ENCODE data around the gene HSPB8.

The HSPB8 gene

DNA sequence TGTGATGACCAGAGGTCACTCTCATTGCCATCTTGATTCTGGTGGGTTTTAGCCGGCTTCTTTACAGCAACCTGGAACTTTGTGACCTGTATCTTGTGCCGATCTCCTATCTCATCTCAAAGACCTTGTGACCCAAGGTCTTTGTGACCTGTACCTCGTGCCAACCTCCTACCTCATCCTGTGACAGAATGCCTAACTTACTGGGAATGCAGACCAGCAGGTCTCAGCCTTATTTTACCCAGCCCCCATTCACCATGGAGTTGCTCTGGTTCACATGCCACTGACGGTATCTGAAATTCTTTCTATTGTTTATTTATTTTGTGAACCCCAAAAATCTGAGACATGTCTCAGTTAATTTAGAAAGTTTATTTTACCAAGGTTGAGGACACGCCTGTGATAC is 7.4 kb upstream of the HSPB8 start:
- no peak for DNase-seq (ENCODE audit: low spot score)

DNA sequence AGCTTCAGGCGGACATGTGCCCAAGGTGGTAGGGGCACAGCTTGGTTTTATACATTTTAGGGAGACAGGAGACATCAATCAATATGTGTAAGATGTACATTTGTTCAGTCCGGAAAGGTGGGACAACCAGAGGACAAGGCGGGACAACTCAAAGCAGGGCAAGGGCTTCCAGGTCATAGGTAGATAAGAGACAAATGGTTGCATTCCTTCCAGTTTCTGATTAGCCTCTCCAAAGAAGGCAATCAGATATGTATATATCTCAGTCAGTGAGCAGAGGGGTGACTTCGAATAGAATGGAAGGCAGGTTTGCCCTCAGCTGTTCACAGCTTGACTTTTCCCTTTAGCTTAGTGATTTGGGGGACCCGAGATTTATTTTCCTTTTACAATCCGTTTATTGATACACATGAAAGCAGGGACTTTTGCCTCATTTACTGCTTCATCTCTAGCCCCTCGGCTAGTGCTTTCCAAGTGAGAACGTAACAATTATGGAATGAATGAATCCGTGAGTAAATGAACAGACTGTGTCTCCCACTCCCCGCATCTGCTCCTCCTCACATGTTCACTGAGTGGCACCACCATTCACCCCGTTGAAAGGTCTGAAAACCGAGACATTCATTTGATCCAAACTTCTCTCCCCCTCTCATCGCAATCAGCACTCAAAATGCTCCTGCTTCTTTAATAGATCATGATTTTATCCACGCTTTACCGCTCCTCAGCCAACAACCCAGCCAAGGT is 6.9 kb upstream of the HSPB8 start:
- DNase-seq (ENCODE audit: low spot score) = no peak

DNA sequence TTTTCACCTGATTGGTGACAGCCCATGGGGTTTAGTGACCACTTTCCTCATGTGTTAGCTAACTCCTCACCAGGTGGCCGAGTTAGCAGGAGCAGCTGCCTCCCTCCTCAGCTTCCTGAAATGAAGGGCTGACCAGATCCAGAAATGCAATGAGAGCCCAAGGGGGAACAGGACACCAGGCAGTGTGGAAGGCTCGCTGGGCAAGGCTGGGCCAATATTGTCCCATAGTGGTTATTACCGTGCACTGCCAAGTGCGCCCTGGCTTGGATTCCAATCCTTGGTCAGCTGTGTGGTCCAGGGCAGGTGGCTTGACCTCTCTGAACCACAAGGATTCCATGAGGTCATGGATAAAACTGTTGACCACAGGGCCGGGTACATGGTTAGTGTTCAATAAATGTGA is 3.6 kb upstream of the HSPB8 start:
- no peak for DNase-seq (ENCODE audit: low spot score)

DNA sequence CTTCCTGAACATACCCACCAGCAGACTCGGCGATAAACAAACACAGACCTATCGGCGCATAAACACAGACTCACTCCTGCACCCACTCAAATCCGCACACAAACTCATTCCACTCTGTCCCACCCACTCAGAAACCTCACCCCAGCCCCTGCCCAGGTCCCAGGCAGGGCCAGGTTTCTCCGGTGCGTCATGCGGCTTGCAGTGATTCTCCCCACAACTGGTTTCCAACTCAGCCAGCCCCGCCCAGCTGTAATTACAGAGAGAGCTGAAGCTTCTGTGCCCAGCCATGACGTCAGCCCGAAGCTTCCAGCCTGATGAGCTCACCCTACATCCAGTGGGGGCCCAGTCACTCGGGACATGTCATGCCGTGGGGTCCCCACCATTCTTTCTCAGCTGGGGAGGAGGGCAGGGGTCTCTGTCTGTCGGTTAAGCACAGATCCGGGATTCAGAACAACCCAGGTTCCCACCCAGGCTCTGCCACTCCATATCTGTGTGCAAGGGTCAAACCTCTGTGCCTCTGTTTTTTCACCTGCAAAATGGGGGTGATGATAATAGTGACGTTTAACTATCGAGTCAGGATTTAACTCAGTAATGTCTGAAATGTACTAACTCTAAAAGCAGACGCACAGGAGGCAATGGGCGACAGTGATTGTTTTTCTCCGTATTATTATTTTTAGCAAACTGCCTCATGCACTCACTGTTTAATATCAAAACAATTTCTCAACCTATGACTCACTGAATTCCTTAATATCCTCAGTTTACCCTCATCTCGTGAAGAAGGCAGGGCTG is 2.3 kb upstream of the HSPB8 start:
- DNase-seq (ENCODE audit: low spot score) = no peak

DNA sequence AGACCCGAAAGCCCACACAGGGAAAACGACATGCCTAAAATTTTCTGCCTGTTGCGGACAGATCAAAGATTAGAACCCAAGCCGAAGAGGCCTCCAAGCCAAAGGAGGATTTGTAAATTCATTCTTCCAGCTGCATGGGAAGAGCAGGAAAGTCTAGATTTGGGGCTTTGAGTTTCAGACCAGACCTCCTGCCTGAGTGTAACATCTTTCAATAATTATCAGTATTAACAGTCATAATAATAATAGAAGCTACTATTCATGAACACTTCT is 1.7 kb upstream of the HSPB8 start:
- DNase-seq (ENCODE audit: low spot score) = no peak

DNA sequence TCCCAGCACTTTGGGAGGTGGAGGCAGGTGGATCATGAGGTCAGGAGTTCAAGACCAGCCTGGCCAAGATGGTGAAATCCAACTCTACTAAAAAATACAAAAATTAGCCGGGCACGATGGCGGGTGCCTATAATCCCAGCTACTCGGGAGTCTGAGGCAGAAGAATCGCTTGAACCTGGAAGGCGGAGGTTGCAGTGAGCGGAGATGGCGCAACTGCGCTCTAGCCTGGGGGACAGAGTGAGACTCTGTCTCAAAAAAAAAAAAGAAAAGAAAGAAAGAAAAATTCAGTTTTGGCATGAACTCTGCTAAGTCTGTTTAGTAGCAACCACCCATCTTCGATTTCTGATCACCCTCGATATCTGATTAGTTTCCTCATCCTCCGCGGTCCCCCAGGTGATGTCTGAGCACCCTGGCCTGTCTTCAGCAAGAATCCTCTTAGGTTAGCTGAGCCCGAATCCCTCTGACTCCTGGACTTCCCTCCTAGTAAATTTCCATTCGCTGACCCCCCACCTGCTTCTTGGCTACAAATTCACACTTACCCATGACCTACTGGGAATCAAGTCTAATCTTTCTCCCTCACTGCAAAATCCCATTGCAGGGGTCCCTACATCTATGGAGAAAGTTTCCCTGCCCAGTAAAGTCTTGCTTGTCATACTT is 879 bp upstream of the HSPB8 start:
- no peak for DNase-seq (ENCODE audit: low spot score)

DNA sequence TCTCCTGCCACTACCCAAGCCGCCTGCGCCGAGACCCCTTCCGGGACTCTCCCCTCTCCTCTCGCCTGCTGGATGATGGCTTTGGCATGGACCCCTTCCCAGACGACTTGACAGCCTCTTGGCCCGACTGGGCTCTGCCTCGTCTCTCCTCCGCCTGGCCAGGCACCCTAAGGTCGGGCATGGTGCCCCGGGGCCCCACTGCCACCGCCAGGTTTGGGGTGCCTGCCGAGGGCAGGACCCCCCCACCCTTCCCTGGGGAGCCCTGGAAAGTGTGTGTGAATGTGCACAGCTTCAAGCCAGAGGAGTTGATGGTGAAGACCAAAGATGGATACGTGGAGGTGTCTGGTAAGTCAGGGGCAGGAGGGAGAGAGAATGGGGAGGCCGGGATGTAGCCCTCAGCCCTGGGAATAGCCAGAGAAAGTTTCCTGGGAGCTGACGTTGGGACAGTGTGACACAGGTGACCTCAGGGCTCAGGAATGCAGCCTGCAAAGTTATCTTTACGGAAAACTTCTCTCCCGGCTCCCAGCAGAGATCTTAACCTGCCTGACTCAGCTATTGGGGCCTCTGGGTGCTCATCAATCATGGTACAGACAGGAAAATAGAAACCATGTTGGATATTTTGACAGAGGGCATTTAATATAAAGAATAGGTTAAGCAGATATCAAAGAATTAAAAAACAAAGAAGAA is 747 bp downstream of the HSPB8 start:
- DNase-seq (ENCODE audit: low spot score) = no peak

DNA sequence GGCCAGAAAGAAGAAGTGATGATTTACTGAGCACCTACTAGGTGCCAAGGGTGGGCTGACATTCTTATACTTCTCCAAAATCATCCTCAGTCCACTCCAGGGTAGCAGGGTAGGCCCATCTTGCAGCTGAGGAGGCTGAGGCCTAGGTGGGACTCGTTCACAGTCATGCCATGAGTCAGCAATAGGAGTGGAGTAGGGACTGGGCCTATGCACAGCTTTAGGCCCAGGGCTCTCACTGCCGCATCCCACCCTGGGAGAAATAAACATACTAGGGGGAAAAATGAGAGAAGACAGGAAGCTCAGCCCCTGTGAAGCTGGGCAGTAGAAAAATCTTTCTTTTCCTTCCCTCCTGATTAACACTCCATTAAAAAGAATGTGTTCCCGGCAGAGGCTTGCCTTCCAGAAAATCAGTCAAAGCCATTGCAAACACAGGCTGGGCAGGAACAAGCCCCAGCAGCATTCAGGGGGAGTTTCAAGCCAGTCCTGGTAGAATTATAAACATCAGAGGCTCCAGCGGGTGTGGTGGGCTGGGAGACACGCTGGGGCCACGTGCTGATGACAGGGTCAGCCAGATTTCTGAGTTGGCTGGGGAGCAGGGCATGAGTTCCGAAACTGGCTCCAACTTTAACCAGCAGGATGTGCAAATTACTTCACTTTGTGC is 1.8 kb downstream of the HSPB8 start:
- DNase-seq (ENCODE audit: low spot score) = no peak

DNA sequence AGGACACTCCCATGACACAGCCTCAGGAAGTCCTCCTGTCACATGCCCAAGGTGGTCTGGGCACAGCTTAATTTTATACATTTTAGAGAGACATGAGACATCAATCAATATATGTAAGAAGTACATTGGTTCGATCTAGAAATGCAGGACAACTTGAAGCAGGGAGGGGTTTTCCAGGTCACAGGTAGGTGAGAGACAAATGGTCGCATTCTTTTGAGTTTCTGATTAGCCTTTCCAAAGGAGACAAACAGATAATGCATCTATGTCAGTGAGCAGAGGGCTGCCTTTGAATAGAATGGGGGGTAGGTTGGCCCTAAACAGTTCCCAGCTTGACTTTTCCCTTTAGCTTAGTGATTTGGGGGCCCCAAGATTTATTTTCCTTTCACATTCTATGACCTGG is 2.5 kb downstream of the HSPB8 start:
- DNase-seq (ENCODE audit: low spot score) = no peak

DNA sequence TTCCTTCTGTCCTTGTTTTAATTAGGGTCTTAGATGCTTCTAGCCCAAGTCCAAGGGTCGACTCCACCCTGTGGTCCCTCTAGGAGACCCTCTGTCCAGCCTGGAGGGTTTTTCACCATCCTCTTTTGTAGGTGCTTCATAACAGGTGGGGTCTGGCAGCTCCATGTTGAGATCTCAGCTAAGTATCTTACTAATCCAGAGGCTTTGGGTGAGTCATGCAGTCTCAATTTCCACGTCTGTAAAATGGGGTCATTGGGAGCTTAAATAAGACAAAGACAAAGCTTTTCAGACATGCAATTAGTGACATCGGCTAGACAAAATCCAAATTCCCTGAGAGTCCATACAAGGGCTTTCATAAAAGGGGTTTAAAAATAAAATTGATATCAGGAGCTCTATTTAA is 3.2 kb downstream of the HSPB8 start:
- DNase-seq (ENCODE audit: low spot score) = no peak

DNA sequence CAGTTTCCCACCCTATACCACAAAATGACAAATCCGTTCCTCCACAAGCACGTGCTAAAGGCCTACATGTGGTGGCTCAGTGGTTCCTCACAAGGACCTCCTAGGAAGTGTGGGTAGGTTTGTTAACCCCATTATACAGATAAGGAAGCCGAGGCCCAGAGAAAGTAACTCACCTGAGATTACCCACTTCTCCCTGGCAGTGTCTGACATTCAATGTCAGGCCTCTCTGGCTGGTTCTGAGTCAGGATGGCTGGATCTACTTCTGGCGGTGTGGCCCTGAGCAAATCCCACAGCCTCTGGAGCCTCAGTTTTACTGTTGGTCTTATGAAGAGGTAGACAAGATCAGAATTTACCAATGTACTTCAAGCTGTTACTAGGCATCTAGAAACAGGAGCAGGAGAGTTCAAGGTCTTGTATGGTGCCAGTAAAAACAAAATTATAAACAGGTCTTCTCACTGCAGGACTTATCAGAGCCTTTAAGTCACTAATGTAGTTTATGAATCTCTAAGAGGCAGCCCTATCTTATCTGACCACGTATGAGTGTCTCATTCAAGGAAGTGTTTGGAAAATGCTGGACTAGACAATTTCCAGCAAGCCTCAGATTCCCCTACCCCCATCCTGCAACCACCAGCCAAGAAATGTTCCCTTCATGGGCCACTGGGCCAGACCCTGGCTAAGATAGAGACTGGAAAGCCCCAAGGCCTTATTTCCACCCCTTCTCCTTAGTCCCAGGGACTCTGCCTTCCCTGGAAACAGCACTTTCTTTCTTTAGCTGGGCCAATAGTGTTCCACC is 4.2 kb downstream of the HSPB8 start:
- DNase-seq (ENCODE audit: low spot score) = no peak

DNA sequence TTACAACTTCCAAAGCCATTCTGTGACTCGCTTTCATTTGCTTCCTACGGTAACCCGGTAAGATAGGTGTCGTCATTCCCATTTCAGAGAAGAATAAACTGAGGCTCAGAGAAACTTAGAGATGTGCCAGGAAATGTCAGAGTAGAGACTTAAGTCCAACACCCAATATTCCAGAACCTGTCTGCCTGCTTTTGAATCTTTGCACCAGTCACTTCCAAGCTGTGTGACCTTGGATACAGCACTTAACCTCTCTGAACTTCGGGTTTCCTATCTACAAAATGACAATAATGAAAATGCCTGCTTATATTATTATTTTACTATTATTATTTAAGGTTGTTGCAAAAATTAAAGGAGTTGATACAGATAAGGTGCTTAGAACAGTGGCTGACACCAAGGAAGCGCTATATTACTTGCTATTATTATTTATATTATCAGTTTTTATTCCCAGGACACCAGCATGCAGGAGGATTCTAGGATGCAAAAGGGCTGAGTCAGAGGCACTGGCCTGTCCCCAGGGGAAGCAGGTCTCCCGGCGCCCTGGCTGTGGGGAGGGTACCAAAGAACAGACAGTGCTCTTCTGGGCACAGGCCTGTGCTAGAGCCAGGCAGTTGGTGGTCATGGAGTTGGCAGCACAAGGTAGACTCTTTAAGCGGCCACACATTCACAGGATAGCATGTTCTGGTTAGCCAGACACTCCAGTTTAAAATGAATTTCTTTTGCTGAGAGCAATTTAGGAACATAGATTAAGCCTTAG is 5.4 kb downstream of the HSPB8 start:
- no peak for DNase-seq (ENCODE audit: low spot score)

DNA sequence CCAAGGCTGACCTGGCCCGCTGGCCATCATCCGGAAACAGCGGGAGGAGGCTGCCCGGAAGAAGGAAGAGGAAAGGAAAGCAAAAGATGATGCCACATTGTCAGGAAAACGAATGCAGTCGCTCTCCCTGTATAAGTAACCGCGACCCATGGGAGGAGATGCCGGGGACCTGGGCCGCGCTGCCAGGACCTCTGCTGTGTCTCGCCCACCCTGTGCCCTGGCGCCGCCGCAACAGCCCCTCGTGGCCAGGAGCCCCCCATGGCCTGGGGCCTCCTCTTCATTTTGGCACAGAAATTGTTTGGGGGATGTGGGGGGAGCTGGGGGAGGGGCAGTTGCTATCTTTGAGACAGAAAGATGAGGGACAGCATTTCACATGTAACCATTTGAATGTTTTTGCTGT is 16.5 kb downstream of the HSPB8 start:
- DNase-seq (ENCODE audit: low spot score) = no peak

DNA sequence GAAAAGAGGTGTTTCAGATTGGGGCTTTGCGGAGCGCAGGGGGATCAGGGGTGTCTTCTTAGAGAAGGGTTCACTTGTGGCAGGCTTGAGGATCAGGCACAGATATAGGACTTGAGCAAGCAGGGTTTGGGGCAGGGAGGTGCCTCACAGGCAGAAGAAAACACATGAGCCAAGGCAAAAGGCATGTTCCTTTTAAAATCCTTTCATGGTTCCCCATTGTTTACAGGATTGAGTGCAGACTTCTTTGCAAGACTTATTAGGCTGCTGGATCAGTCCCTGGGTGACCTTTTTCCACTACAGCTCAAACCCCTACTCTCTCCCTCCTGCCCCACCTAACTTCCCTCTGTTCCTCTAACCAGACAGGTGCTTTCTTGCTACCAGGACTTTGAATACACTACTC is 19.7 kb downstream of the HSPB8 start:
- DNase-seq (ENCODE audit: low spot score) = no peak

DNA sequence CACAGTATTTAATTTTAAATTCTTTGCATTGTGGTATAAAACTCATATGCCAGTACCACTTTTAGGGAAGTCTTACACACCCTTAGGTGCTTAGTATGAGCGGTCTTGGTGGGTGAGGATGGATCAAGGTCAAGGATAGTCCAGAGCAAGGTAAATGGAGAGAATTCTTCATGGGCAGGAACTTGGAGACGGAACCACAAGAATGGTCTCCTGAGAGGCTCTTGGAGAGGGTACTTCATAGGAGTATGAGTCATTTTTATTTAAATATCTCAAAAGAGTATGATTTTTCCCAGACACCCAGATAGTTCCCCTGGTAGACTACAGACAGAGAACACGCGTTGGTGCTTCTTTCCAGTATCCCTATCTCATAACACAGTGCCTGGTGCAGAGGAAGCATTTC is 21.9 kb downstream of the HSPB8 start:
- DNase-seq (ENCODE audit: low spot score) = no peak

DNA sequence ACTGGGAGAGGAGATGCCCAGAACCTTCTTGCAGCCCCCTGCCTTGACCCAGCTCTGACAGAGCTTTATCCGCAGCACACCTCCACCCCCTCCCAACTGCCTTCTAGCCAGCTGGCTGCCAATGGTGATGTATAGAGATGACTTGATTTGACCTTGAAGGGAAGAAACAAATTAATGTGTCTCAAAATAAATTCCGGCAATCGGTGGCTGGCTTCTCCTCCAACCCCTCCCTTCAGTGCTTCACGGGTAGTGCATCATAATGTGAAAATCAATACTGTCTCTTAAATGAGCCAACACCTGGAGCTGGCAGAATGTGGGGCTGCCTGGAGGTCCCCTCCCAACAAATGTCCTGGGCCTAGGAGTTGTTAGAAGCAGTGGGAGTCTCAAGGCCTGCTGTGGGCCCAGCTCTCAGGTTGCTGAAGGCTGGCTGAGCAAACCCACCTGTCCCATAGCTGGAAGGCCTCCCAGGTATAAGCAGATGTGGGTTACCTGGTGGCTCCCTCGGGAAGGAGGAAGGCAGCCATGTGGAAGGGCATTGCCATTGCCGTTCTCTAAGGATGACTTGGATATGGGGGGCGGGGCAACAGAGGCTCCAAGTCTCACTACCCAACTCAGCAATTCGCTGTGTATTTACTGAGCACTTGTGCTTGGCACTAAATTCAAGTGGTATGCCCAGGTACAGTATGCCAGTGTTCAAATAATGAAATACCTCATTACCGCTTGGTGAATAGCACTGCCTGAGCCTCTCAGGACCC is 23.2 kb downstream of the HSPB8 start:
- DNase-seq (ENCODE audit: low spot score) = no peak

DNA sequence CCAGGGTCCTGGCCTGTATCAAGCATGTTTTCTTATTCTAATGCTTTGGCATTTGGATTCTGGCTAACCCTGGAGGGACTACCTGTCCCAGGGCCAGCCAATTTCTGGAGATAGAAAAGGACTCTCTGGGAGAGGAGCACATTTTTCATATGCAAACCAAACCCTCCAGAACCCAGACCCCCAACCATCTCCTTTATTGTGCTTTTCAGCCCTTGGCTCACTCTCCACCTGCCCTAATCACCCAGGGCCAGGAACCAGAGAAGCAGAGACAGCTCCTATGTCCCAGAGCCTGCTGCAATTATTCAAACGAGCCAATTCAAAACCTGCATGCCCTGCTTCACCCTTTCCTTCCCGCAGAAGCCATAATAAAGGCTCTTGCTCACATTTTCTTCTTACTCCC is 23.8 kb downstream of the HSPB8 start:
- DNase-seq (ENCODE audit: low spot score) = no peak

DNA sequence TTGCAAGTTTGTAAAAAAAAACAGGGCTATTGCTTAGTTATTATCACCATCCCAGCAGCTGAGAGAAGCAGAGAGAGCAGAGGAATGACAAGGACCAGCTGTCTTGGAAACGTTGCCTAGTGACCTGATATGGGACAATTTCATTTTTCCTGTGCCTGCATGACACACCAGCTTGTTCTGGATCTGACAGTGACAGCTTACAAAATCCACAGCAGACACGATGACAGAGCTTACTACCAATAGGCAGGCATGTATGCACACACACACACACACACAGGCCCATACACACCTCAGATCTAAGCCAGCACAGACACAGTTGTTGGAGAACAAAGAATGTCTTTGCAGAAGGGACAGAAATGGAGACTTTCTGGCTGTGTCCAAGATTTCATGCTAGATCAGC is 25.4 kb downstream of the HSPB8 start:
- no peak for DNase-seq (ENCODE audit: low spot score)

DNA sequence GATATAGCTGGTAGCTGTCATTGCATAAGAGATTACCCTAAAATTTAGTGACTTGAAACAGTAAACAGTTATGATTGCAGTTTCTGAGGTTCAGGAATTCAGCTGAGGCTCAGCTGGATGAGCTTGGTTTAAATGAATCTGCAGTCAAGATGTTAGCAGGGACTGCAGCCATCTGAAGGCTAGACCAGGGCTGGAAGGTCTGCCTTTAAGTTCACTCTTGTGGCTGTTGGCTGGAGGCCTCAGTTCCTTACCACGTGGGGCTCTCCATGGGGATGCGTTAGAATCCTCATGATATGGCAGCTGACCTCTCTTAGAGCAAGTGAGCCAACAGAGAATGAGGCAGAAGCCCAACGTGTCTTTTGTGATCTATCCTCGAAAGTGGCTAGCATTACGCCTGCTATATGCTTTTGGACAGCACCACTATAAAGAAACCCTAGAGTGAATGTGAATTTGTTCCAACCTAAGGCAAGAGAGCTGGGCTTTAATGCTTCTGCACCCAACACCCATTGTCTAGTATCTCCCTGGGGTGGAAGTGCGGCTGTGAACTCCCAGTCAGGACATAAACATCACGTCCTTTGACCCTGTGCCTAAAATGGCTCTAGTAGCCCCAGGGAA is 26.0 kb downstream of the HSPB8 start:
- DNase-seq (ENCODE audit: low spot score) = no peak

Measured in activated CD4-positive, alpha-beta T cell treated with anti-CD3 and anti-CD28 coated beads, Interleukin-2, Interleukin-4, amounts not matched to agents 100 ng/mL and 50 ng/mL, durations not matched to agents 16 hours and 8 hours (primary cell).